KBM-7 (cell line): ENCODE measurements around the gene TMEM132A.

Source experiments
- DNase-seq: peaks from one replicate; pipeline ENCODE4 v3.0.0-alpha.2; 2015
- in situ Hi-C: fragments of 300-500 bp; cut with MboI; formaldehyde crosslinking; loops from 2 replicates; pipeline ENCODE4 v1.14.3; 2020; ENCODE audit warnings: low sequenced_read_pairs, low pct_unique_long_range_greater_than_20kb, mixed read lengths

Gene TMEM132A

DNA sequence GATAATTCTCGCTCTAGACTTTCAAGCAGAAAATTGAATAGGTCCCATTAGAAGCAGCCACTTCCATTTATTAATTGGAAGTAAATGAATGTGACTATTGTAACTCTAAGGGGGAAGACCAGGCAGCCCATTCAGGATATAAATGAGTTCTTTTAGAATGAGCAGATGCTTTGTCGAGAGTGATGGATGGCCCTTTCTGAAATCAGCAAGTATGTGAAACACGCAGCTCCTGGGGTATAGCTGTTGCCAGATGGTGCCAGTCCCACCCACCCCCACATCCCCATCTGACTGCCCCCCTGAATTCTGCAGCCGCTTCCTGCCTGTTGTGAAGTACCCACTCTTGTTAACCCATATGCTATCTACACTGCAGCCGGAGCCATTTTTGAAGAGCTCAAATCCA lies 24.0 kb downstream of the TMEM132A start:
- in situ Hi-C loops = no loop called here
- DNase-seq = no peak

- no peak for DNase-seq
- in situ Hi-C loops = no loop called here
These were observed 25.8 kb downstream of the TMEM132A start for GRCh38 chr11:60950024-60950423.

GRCh38 chr11:60950933-60951605 lies 26.8 kb downstream of the TMEM132A start:
- DNase-seq = no peak
- in situ Hi-C loops = no loop called here

- in situ Hi-C loops = no loop called here
- no peak for DNase-seq
These were observed 27.3 kb downstream of the TMEM132A start for GRCh38 chr11:60951606-60951903.

DNA sequence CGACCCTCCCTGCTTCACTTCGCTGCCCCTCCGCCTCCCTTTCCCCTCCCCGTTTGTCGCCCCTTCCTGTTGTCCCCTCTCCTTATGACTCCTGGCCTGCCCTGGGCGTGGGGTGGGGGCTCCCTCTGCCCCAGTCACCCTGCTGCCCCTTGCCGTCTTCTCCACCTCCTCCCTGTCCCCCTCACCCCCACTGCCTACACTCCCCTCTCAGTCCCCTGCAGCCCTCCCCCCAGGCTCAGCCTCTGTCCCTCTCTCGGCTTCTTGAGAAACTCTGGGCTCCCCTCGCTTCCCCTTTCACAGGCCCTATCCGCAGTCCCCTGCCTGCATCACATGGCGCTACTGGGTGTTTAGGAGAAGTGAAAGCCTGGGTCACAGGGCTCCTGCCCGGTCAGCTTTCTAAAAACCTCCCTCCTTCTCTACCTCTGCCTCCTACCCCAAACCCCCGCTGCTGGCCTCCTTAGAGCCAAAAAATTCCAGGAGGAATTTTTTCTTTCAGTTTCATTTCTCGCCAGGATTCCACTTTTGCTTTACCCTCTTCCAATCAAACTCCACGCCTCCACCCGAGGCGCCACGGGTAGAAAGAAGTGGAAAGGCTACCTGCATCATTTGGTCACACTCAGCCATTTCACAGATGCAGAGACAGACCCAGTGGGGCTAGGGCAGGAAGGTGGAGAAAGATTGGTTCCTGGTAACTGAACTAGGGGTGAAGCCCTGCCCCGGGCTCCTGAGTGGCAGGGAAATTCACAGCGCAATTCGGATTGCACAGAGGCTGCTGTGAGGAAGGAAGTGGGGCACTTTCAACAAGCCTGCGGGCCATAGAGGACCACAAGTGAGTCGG lies 27.9 kb downstream of the TMEM132A start, which contains the start of gene SLC15A3:
SLC15A3 (minus strand) TSS at position 273 of the 838 bp plus-strand sequence. CDS start 625 bp downstream, outside the sequence.
- in situ Hi-C loops = no loop called here
- DNase-seq = peak; percentile 75

GRCh38 chr11:60952742-60953170 lies 28.5 kb downstream of the TMEM132A start:
- in situ Hi-C loops = no loop called here

GRCh38 chr11:60953781-60954180 lies 29.5 kb downstream of the TMEM132A start:
- no peak for DNase-seq
- in situ Hi-C loops = no loop called here

More at GRCh38 chr11:60952742-60953170, 28.5 kb downstream of the TMEM132A start:
- DNase-seq = no peak

- no peak for DNase-seq
- in situ Hi-C loops = no loop called here
These were observed 30.2 kb downstream of the TMEM132A start for GRCh38 chr11:60954421-60954820.

GRCh38 chr11:60955571-60955970 lies 31.3 kb downstream of the TMEM132A start:
- DNase-seq = peak; percentile 59
- in situ Hi-C loops = no loop called here

- in situ Hi-C loops = no loop called here
These were observed 32.9 kb downstream of the TMEM132A start for GRCh38 chr11:60957188-60957587.

GRCh38 chr11:60959431-60959830 lies 35.2 kb downstream of the TMEM132A start:
- DNase-seq = no peak
- in situ Hi-C loops = no loop called here

More at GRCh38 chr11:60957188-60957587, 32.9 kb downstream of the TMEM132A start:
- no peak for DNase-seq

DNA sequence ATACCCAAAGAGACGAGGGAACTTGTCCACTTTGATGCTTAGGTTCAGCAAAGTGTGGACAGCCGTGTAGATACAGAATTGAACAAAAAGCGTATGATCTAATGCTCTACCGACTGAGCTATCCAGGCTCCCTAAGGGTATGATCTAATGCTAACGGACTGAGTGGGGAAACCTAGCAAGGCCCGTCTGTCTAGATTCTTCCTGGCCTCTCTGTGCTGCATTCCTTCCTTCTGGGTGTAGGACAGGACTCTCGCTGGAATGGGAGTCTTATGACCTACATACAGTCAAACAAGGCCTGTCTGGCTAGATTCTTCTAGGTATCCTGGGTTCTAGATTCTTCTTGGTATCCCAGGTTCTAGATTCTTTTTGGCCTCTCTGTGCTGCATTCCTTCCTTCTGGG lies 36.1 kb downstream of the TMEM132A start:
- no peak for DNase-seq
- in situ Hi-C loops = no loop called here

DNA sequence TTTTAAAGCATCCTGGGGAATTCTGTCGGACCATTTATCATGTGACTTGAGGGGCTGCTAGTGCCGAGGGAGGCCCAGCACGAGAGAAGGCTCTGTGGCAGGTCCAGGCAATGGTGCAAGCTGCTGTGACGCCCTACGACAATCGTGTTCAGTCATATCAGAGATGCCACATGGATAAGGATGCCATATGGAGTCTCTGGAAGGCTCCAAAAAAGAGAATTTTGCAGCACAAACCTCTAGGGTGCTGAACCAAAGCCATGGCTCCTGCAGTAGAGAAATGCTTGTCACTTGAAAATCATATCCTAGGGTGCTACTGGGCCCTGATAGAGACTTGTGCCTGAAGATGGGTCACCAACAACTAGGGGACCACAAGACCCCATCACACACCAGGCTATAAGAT lies 40.5 kb downstream of the TMEM132A start:
- DNase-seq = no peak
- in situ Hi-C loops = no loop called here

DNA sequence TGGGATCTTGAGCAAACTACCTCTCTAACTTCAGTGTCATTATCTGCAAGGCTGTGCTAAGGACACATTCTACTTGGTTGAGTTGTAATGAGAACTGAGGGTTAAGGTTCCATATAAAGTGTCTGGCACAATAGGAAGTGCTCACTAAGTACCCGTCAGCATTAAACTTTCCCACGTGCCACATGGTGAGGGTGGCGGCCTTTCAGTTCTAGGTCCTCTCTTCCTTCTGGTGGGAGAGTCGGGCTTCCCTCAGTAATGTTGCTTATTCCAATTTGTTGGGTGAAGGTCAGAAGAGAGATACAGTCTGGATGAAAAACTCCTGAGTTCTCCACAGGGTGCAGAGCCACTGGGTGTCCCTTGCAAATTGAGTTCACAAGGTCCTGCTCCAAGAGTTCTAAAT lies 42.6 kb downstream of the TMEM132A start:
- in situ Hi-C loops = no loop called here
- DNase-seq = no peak

GRCh38 chr11:60968223-60968622 lies 44.0 kb downstream of the TMEM132A start:
- no peak for DNase-seq
- in situ Hi-C loops = no loop called here

GRCh38 chr11:60970369-60970774 lies 46.1 kb downstream of the TMEM132A start:
- peak; percentile 68 for DNase-seq
- in situ Hi-C loops = no loop called here

DNA sequence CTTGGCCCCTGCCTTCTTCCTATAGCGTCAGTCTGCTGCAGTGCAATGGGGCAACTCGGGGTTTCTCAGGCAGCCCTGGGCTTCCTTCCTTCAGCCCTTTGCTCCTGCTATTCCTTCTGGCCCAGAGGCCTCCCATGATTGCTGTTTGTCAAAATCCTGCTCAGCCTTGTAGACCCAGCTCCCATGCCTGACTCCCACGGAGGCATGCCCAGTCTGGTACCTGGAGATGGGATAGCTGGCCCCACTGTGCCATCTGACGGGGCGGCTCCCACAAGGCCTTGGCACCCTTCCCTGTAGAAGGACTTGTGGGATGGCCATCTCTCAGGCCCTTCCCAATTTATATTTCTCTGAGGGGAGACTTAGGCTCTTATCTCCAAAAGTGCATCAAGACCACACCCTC lies 46.6 kb downstream of the TMEM132A start:
- no peak for DNase-seq
- in situ Hi-C loops = no loop called here

DNA sequence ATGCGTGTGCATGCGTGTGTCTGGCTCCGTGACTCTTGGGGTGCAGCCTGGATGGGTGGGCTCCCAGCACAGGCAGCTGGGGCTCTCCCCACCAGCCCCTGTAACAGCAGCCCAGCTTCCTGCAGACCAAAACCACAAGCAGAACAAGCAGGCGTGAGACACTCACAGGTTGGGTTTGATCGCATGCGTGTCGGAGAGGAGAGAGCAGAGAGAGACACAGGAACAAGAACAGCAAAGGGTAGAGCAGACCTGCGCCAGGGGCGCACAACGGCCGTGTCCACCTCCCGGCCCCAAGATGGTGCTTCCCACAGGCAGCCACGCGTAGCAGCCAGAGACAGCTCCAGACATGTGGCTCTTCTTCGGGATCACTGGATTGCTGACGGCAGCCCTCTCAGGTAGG lies 47.3 kb downstream of the TMEM132A start, which contains the start of gene CD6:
CD6 (plus strand) TSS at position 161 of the 400 bp plus-strand sequence; CDS start at position 347, 186 bp downstream.
- in situ Hi-C loops = no loop called here

GRCh38 chr11:60972182-60973030 lies 48.1 kb downstream of the TMEM132A start:
- in situ Hi-C loops = no loop called here
- DNase-seq = no peak

More for the DNA sequence above, 47.3 kb downstream of the TMEM132A start, which contains the start of gene CD6:
- peak; percentile 63 for DNase-seq
